22Rv1 (cell line): Measurements from ENCODE around the gene TTC21A.

Source experiments
- H3K27ac ChIP-seq: fragments of 450-650 bp; 2 replicates; pipeline ENCODE4 v1.5.1; 2017
- CTCF ChIP-seq: fragments of 450-650 bp; IDR thresholded peaks from 2 replicates; pipeline ENCODE4 v1.5.1; 2017; ENCODE audit warnings: mild to moderate bottlenecking
- ZFX ChIP-seq: fragments of 450-650 bp; IDR thresholded peaks from 2 replicates; pipeline ENCODE4 v1.6.1; 2017; ENCODE audit warnings: antibody characterized with exemption, borderline replicate concordance

TTC21A gene

GRCh38 chr3:39104961-39105686, 2.4 kb upstream of the TTC21A start:
- TF ChIP-seq ZFX = no peak
- no peak for TF ChIP-seq CTCF
- H3K27ac ChIP-seq = no peak overlapping the region

GRCh38 chr3:39105687-39106063, 1.8 kb upstream of the TTC21A start:
- TF ChIP-seq CTCF (no peak), ZFX (no peak)

GRCh38 chr3:39106281-39106811, 1.1 kb upstream of the TTC21A start:
- H3K27ac ChIP-seq = peak overlapping the region; percentile 80
- TF ChIP-seq CTCF (no peak), ZFX (no peak)

More at GRCh38 chr3:39105687-39106063, 1.8 kb upstream of the TTC21A start:
- H3K27ac ChIP-seq = peak overlapping the region; percentile 80

- peak overlapping the region; percentile 80 for H3K27ac ChIP-seq
- TF ChIP-seq ZFX = no peak
- peak; percentile 8; the same call in 1 of the 2 replicates for TF ChIP-seq CTCF
Observed at GRCh38 chr3:39106851-39107387, 561 bp upstream of the TTC21A start.

GRCh38 chr3:39108200-39108710, 775 bp downstream of the TTC21A start:
- H3K27ac ChIP-seq = peak overlapping the region; percentile 80; the same call in 1 of the 2 replicates
- TF ChIP-seq CTCF = no peak
- no peak for TF ChIP-seq ZFX

- TF ChIP-seq CTCF (no peak), ZFX (no peak)
- H3K27ac ChIP-seq = no peak overlapping the region
Observed at GRCh38 chr3:39109086-39109485, 1.6 kb downstream of the TTC21A start.

- no peak for TF ChIP-seq CTCF
- TF ChIP-seq ZFX = no peak
- no peak overlapping the region for H3K27ac ChIP-seq
Observed at GRCh38 chr3:39110041-39110639, 2.7 kb downstream of the TTC21A start.
